SU-DHL-6 (cell line): ENCODE measurements around the gene HLA-DQB1.
A peak's percentile ranks its signal among the peaks of the same experiment; 100 is the strongest.
"Not testable (repeated sequence)": the region's sequence is repeated elsewhere in the genome, so short reads cannot be mapped to it uniquely, and the experiment has no call there.

ENCODE experiments used
- H2AFZ ChIP-seq: fragments of 200-600 bp; sonication (generic); 2 replicates; pipeline ENCODE4 v1.6.1; 2014; ENCODE audit warnings: low read depth, mild to moderate bottlenecking, moderate library complexity, mixed read lengths, antibody characterized with exemption, low read length; ENCODE audit not compliant: severe bottlenecking
- H3F3A ChIP-seq: fragments of 200-600 bp; shearing (Covaris generic); 2 replicates; pipeline ENCODE4 v1.6.0; 2016; ENCODE audit warnings: antibody characterized with exemption, mild to moderate bottlenecking; ENCODE audit not compliant: insufficient read depth
- H3K27ac ChIP-seq: fragments of 200-600 bp; sonication (generic); 2 replicates; pipeline ENCODE4 v1.5.1; 2016; ENCODE audit warnings: low read depth, mild to moderate bottlenecking, low read length, moderate library complexity, mixed read lengths
- H3K27me3 ChIP-seq: fragments of 200-600 bp; sonication (generic), shearing (Covaris generic); 2 replicates; pipeline ENCODE4 v1.6.0; 2014; ENCODE audit warnings: mild to moderate bottlenecking, low read length
- H3K36me3 ChIP-seq: fragments of 200-600 bp; sonication (generic); 2 replicates; pipeline ENCODE4 v1.6.1; 2014; ENCODE audit warnings: mild to moderate bottlenecking, low read length, mixed read lengths
- H3K4me2 ChIP-seq: fragments of 300-600, 200-600 bp; shearing (Covaris generic), sonication (generic); 2 replicates; pipeline ENCODE4 v1.6.0; 2014; ENCODE audit warnings: low read length, low read depth, mild to moderate bottlenecking; ENCODE audit not compliant: poor library complexity, severe bottlenecking
- H3K4me3 ChIP-seq: fragments of 200-600 bp; sonication (generic); 2 replicates; pipeline ENCODE4 v1.5.1; 2014; ENCODE audit warnings: antibody characterized with exemption, low read length, mild to moderate bottlenecking, mixed read lengths; ENCODE audit not compliant: insufficient read depth, poor library complexity, severe bottlenecking
- H3K79me2 ChIP-seq: fragments of 200-600 bp; sonication (generic); 2 replicates; pipeline ENCODE4 v1.6.1; 2014; ENCODE audit warnings: mild to moderate bottlenecking, low read length, moderate library complexity; ENCODE audit not compliant: insufficient read depth
- H3K9ac ChIP-seq: fragments of 200-600 bp; sonication (generic); 2 replicates; pipeline ENCODE4 v1.7.0; 2014; ENCODE audit warnings: mild to moderate bottlenecking, low read length
- H3K9me2 ChIP-seq: fragments of 200-600 bp; sonication (generic); replicated peaks from 2 replicates; pipeline ENCODE4 v1.6.1; 2014; ENCODE audit warnings: low read length; ENCODE audit not compliant: insufficient read depth
- H3K9me3 ChIP-seq: fragments of 200-600 bp; sonication (generic); 2 replicates; pipeline ENCODE4 v1.6.1; 2014; ENCODE audit warnings: low read length, mixed read lengths; ENCODE audit not compliant: insufficient read depth
- H4K20me1 ChIP-seq: fragments of 200-600 bp; sonication (generic); 2 replicates; pipeline ENCODE4 v1.6.1; 2014; ENCODE audit warnings: low read depth, mild to moderate bottlenecking, antibody characterized with exemption, low read length, moderate library complexity, mixed read lengths
- EZH2phosphoT487 ChIP-seq: fragments of 200-600 bp; sonication (generic), shearing (Covaris generic); conservative IDR thresholded peaks from 2 replicates; pipeline ENCODE4 v1.6.1; 2018; ENCODE audit warnings: mild to moderate bottlenecking, antibody characterized with exemption, low read length, moderate library complexity, mixed read lengths
- TF ChIP-seq, protein P1 (sequence below): fragments of 200-600 bp; sonication (generic); IDR thresholded peaks from one replicate; pipeline ENCODE4 v1.5.1; 2017; ENCODE audit warnings: antibody characterized with exemption, mild to moderate bottlenecking, low read length, moderate library complexity; ENCODE audit not compliant: insufficient read depth, poor library complexity, severe bottlenecking

Gene HLA-DQB1

DNA sequence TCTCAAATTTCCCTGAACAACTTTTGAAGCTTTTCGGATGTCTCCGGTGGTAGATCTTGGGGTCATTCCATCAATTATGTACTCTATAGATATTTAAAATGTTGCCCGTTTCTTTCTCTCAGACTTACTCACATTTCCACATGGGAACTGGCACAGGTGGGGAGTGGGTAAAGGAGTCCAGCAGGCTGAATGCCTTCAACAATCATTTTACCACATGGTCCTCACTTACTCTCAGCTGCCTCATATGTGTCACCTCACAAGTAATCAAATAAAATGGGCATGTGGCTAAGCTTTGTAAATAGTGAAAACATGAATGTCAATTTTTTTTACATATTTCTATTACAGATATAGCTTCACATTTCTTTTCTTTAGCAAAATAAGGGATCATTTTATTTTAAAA lies 28.6 kb downstream of the HLA-DQB1 start:
- Histone ChIP-seq H3K27me3 (no peaks in the 10 kb centered on the region), H4K20me1 (no peaks in the 10 kb centered on the region), H3K79me2 (peaks cover 30% of the 10 kb centered on the region), H3K36me3 (no peaks in the 10 kb centered on the region), H3K9me3 (no peaks in the 10 kb centered on the region), H3K9me2 (no peaks in the 10 kb centered on the region), H2AFZ (no peak overlapping the region), H3F3A (peaks cover 12% of the 10 kb centered on the region; the same call in 1 of the 2 replicates), H3K4me3 (peak overlapping the region; percentile 77), H3K9ac (peak overlapping the region; percentile 64), H3K4me2 (peak overlapping the region; percentile 92), H3K27ac (peak overlapping the region; percentile 70)
- TF ChIP-seq EZH2phosphoT487: no peak
- TF ChIP-seq, protein P1, sequence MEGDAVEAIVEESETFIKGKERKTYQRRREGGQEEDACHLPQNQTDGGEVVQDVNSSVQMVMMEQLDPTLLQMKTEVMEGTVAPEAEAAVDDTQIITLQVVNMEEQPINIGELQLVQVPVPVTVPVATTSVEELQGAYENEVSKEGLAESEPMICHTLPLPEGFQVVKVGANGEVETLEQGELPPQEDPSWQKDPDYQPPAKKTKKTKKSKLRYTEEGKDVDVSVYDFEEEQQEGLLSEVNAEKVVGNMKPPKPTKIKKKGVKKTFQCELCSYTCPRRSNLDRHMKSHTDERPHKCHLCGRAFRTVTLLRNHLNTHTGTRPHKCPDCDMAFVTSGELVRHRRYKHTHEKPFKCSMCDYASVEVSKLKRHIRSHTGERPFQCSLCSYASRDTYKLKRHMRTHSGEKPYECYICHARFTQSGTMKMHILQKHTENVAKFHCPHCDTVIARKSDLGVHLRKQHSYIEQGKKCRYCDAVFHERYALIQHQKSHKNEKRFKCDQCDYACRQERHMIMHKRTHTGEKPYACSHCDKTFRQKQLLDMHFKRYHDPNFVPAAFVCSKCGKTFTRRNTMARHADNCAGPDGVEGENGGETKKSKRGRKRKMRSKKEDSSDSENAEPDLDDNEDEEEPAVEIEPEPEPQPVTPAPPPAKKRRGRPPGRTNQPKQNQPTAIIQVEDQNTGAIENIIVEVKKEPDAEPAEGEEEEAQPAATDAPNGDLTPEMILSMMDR: no peak

DNA sequence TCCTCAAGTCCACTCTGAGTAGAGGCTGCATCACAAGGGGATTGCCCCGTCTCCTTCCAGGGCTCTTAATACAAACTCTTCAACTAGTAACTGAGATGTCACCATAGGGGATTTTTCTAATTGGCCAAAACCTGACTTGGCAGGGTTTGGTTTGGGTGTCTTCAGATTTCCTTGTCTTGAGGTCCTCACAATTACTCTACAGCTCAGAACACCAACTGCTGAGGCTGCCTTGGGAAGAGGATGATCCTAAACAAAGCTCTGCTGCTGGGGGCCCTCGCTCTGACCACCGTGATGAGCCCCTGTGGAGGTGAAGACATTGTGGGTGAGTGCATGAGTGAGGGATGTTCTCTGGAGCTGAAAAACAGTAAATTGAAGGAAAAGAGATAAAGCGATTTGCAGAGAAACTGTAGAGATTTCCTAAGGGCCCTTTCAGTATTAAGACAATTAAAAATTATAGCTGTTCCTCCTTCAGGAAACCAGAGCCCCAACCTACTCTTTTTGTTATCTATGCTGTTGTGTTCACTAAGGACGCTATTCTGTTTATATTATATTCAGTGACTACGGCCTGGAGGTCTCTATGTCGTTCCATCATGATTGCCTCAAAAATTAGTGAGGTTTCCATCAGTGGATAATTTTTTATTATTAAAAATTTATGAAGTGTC lies 29.1 kb downstream of the HLA-DQB1 start, which contains the start of gene HLA-DQA1:
Gene HLA-DQA1, plus strand, starts transcription at position 188 of the 662 bp plus-strand sequence. Its CDS starts 53 bp downstream, at position 241.
- Histone ChIP-seq H3K4me2 (peak within 1 kb of the TSS; percentile 92), H3K4me3 (peak within 1 kb of the TSS; percentile 77), H3K9ac (peak within 1 kb of the TSS; percentile 64), H3F3A (peaks cover 12% of the 10 kb centered on the region; the same call in 1 of the 2 replicates), H2AFZ (no peak within 1 kb of the TSS), H3K9me2 (no peaks in the 10 kb centered on the region), H3K79me2 (peaks cover 30% of the 10 kb centered on the region), H4K20me1 (no peaks in the 10 kb centered on the region), H3K9me3 (no peaks in the 10 kb centered on the region), H3K36me3 (no peaks in the 10 kb centered on the region), H3K27ac (peak within 1 kb of the TSS; percentile 70), H3K27me3 (no peaks in the 10 kb centered on the region)
- TF ChIP-seq, protein P1: no peak
- TF ChIP-seq EZH2phosphoT487: no peak

DNA sequence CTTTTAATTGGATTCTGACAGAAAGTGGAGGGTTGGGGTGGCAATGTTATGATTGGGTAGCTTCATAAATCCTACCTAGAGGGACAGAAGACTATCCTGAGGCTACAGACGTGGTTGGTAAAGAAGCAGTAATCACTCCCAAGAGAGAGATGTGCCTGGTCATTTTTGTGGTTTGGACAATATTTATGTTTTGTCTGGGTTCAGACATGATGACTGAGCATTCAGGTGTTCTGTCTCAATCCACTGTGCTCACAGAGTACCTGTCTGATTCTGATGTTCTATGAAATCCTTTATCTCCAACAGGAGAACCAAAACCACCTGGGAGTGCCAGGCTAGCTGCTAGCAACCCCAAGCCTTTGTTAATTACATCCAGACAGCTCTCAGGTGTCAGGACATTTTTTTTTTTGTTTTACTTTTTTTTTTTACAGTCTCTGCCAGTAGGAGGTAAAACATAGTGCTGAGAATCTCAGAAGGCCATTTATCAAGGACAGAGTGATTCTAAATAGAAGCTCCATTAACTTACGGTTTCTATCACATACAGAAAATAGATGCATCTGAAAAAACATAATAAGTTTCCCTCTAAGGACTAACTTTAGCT lies 30.8 kb downstream of the HLA-DQB1 start:
- Histone ChIP-seq H3F3A (peaks cover 12% of the 10 kb centered on the region; the same call in 1 of the 2 replicates), H2AFZ (no peak overlapping the region), H3K27me3 (no peaks in the 10 kb centered on the region), H3K4me3 (no peak overlapping the region), H3K36me3 (no peaks in the 10 kb centered on the region), H3K9ac (no peak overlapping the region), H3K4me2 (no peak overlapping the region), H3K9me3 (no peaks in the 10 kb centered on the region), H3K27ac (no peak overlapping the region), H4K20me1 (no peaks in the 10 kb centered on the region), H3K9me2 (no peaks in the 10 kb centered on the region), H3K79me2 (peaks cover 30% of the 10 kb centered on the region)
- no peak for TF ChIP-seq EZH2phosphoT487
- TF ChIP-seq, protein P1: no peak

DNA sequence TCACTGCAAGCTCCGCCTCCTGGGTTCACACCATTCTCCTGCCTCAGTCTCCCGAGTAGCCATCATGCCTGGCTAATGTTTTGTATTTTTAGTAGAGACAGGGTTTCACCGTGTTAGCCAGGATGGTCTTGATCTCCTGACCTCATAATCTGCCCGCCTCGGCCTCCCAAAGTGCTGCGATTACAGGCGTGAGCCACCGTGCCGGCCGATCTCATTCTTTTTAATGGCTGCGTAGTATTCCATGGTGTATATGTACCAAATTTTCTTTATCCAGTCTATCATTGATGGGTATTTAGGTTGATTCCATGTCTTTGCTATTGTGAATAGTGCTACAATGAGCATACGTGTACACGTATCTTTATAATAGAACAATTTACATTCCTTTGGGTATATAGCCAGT lies 36.7 kb downstream of the HLA-DQB1 start:
- not testable (repeated sequence) for H3K36me3 ChIP-seq, H2AFZ ChIP-seq, H3K9me2 ChIP-seq, H3K4me3 ChIP-seq, H4K20me1 ChIP-seq, H3K9ac ChIP-seq, H3K27ac ChIP-seq, H3K9me3 ChIP-seq, H3K79me2 ChIP-seq, H3K4me2 ChIP-seq, H3K27me3 ChIP-seq
- H3F3A ChIP-seq: peaks cover 10% of the 10 kb centered on the region; the same call in 1 of the 2 replicates
